ENCODE measurements around the gene HOXB7. TPM values are rescaled to one million over a fixed set of nuclear protein-coding genes. Genes with fewer than 3 reads are reported as not detected.

Gene HOXB7
- total RNA-seq, 1 donor from 2014 or later, result not detected

- Mint-ChIP-seq H3K27me3 (ENCODE audit: unreplicated experiment) (peaks cover 34% of the 10 kb centered on the region), H3K9me3 (ENCODE audit: unreplicated experiment) (no peaks in the 10 kb centered on the region), H3K36me3 (ENCODE audit: unreplicated experiment) (no peaks in the 10 kb centered on the region), H3K4me3 (ENCODE audit: unreplicated experiment) (no peak overlapping the region), H3K27ac (ENCODE audit: unreplicated experiment) (no peak overlapping the region), H3K4me1 (ENCODE audit: unreplicated experiment) (no peaks in the 10 kb centered on the region)
- no peak for DNase-seq (ENCODE audit: extremely low spot score, unreplicated experiment)
- no peak for TF ChIP-seq CTCF (IDR thresholded peaks at IDR 0.05)
These were observed 44.1 kb downstream of the HOXB7 start for GRCh38 chr17:48566717-48567116.

- DNase-seq (ENCODE audit: extremely low spot score, unreplicated experiment), result no peak
- H3K36me3 Mint-ChIP-seq (ENCODE audit: unreplicated experiment), result no peaks in the 10 kb centered on the region
- no peaks in the 10 kb centered on the region for H3K9me3 Mint-ChIP-seq (ENCODE audit: unreplicated experiment)
- peaks cover 34% of the 10 kb centered on the region for H3K27me3 Mint-ChIP-seq (ENCODE audit: unreplicated experiment)
- H3K4me1 Mint-ChIP-seq (ENCODE audit: unreplicated experiment), result no peaks in the 10 kb centered on the region
- no peak overlapping the region for H3K27ac Mint-ChIP-seq (ENCODE audit: unreplicated experiment)
- no peak overlapping the region for H3K4me3 Mint-ChIP-seq (ENCODE audit: unreplicated experiment)
- no peak for TF ChIP-seq CTCF (IDR thresholded peaks at IDR 0.05)
These were observed 44.7 kb downstream of the HOXB7 start for GRCh38 chr17:48565925-48566710.

GRCh38 chr17:48565022-48565554 is 45.7 kb downstream of the HOXB7 start:
- no peak overlapping the region for H3K27ac Mint-ChIP-seq (ENCODE audit: unreplicated experiment)
- no peaks in the 10 kb centered on the region for H3K4me1 Mint-ChIP-seq (ENCODE audit: unreplicated experiment)
- no peak for TF ChIP-seq CTCF (IDR thresholded peaks at IDR 0.05)
- no peak for DNase-seq (ENCODE audit: extremely low spot score, unreplicated experiment)
- peaks cover 36% of the 10 kb centered on the region for H3K27me3 Mint-ChIP-seq (ENCODE audit: unreplicated experiment)
- no peak overlapping the region for H3K4me3 Mint-ChIP-seq (ENCODE audit: unreplicated experiment)
- no peaks in the 10 kb centered on the region for H3K36me3 Mint-ChIP-seq (ENCODE audit: unreplicated experiment)
- H3K9me3 Mint-ChIP-seq (ENCODE audit: unreplicated experiment), result no peaks in the 10 kb centered on the region

GRCh38 chr17:48564188-48565021 is 46.4 kb downstream of the HOXB7 start:
- peaks cover 43% of the 10 kb centered on the region for H3K27me3 Mint-ChIP-seq (ENCODE audit: unreplicated experiment)
- H3K9me3 Mint-ChIP-seq (ENCODE audit: unreplicated experiment), result no peaks in the 10 kb centered on the region
- TF ChIP-seq CTCF (IDR thresholded peaks at IDR 0.05), result no peak
- no peaks in the 10 kb centered on the region for H3K36me3 Mint-ChIP-seq (ENCODE audit: unreplicated experiment)
- no peak overlapping the region for H3K4me3 Mint-ChIP-seq (ENCODE audit: unreplicated experiment)
- no peak for DNase-seq (ENCODE audit: extremely low spot score, unreplicated experiment)
- no peak overlapping the region for H3K27ac Mint-ChIP-seq (ENCODE audit: unreplicated experiment)
- no peaks in the 10 kb centered on the region for H3K4me1 Mint-ChIP-seq (ENCODE audit: unreplicated experiment)

- H3K36me3 Mint-ChIP-seq (ENCODE audit: unreplicated experiment), result no peaks in the 10 kb centered on the region
- TF ChIP-seq CTCF (IDR thresholded peaks at IDR 0.05), result no peak
- no peaks in the 10 kb centered on the region for H3K4me1 Mint-ChIP-seq (ENCODE audit: unreplicated experiment)
- H3K27ac Mint-ChIP-seq (ENCODE audit: unreplicated experiment), result no peak overlapping the region
- H3K9me3 Mint-ChIP-seq (ENCODE audit: unreplicated experiment), result no peaks in the 10 kb centered on the region
- DNase-seq (ENCODE audit: extremely low spot score, unreplicated experiment), result no peak
- H3K27me3 Mint-ChIP-seq (ENCODE audit: unreplicated experiment), result peaks cover 48% of the 10 kb centered on the region
- no peak overlapping the region for H3K4me3 Mint-ChIP-seq (ENCODE audit: unreplicated experiment)
These were observed 47.0 kb downstream of the HOXB7 start for GRCh38 chr17:48563867-48564187.

All from osteocyte (in vitro differentiated cells).